IMR-90 (cell line): ENCODE data around the gene MAGI1. TPM values are rescaled to one million over a fixed set of nuclear protein-coding genes. Genes with fewer than 3 reads are reported as not detected.

Experiments used
- ATAC-seq: fragments of 200-7000 bp; cut with Tn5 transposase; 2 replicates; pipeline ENCODE4 v1.9.1; 2020; ENCODE audit warnings: low read depth, mild to moderate bottlenecking, moderate library complexity
- BruUV-seq: library from RNA; stranded (reverse); fragments of 400-500 nt; replicated peaks from 2 replicates; lab custom pipeline; 2021; lab: Mats Ljungman, UMichigan
- CTCF ChIA-PET: fragments of 300-600 bp; formaldehyde crosslinking; extraction: SDS; loops from one replicate; lab custom pipeline; 2021; ENCODE audit warnings: antibody characterized with exemption; lab: Yijun Ruan, JAX
- POLR2A ChIA-PET: fragments of 300-600 bp; sonication (Branson Sonifier 250); formaldehyde crosslinking; loops from one replicate; lab custom pipeline; 2022; ENCODE audit warnings: antibody characterized with exemption; ENCODE audit not compliant: unreplicated experiment; lab: Charles Lee
- DNase-seq: peaks from one replicate; pipeline ENCODE4 v3.0.0; 2013
- H2AFZ ChIP-seq: replicated peaks from 2 replicates; pipeline ENCODE3; 2013; ENCODE audit warnings: low read length, mild to moderate bottlenecking; ENCODE audit not compliant: poor library complexity
- H2AK5ac ChIP-seq: 2 replicates; pipeline ENCODE4 v1.6.1; 2013; ENCODE audit warnings: low read depth, low read length, inconsistent platforms
- H2AK9ac ChIP-seq: replicated peaks from 2 replicates; pipeline ENCODE3; 2013; ENCODE audit warnings: mild to moderate bottlenecking, low read depth, low read length, moderate library complexity; ENCODE audit not compliant: poor library complexity
- H2BK120ac ChIP-seq: 2 replicates; pipeline ENCODE4 v1.6.1; 2013; ENCODE audit warnings: low read depth, low read length, inconsistent platforms
- H2BK15ac ChIP-seq: 3 replicates; pipeline ENCODE4 v1.6.1; 2013; ENCODE audit warnings: low read depth, low read length, inconsistent platforms
- H2BK20ac ChIP-seq: 2 replicates; pipeline ENCODE4 v1.6.1; 2013; ENCODE audit warnings: low read depth, mild to moderate bottlenecking, inconsistent platforms, low read length, moderate library complexity
- H2BK5ac ChIP-seq: 2 replicates; pipeline ENCODE4 v1.6.1; 2013; ENCODE audit warnings: mild to moderate bottlenecking, low read depth, low read length, inconsistent platforms; ENCODE audit not compliant: poor library complexity, severe bottlenecking
- H3K14ac ChIP-seq: replicated peaks from 2 replicates; pipeline ENCODE4 v1.6.1; 2013; ENCODE audit warnings: low read depth, low read length, inconsistent platforms
- H3K18ac ChIP-seq: 2 replicates; pipeline ENCODE4 v1.6.1; 2013; ENCODE audit warnings: low read depth, low read length, control low read depth
- H3K23ac ChIP-seq: 2 replicates; pipeline ENCODE4 v1.6.1; 2013; ENCODE audit warnings: low read depth, low read length, inconsistent platforms
- H3K27ac ChIP-seq: 2 replicates; pipeline ENCODE4 v1.5.1; 2013; ENCODE audit warnings: mild to moderate bottlenecking, control low read depth, low read length; ENCODE audit not compliant: insufficient read depth
- H3K27me3 ChIP-seq: 2 replicates; pipeline ENCODE4 v1.6.1; 2013; ENCODE audit warnings: low read length; ENCODE audit not compliant: control insufficient read depth, insufficient read depth
- H3K36me3 ChIP-seq: 2 replicates; pipeline ENCODE4 v1.6.1; 2013; ENCODE audit warnings: low read length, mixed read lengths; ENCODE audit not compliant: control insufficient read depth, insufficient read depth
- H3K4ac ChIP-seq: 2 replicates; pipeline ENCODE4 v1.6.1; 2013; ENCODE audit warnings: low read depth, low read length, inconsistent platforms
- H3K4me1 ChIP-seq: 2 replicates; pipeline ENCODE4 v1.6.1; 2013; ENCODE audit warnings: low read length, mixed read lengths; ENCODE audit not compliant: control insufficient read depth, insufficient read depth
- H3K4me2 ChIP-seq: 2 replicates; pipeline ENCODE4 v1.6.1; 2013; ENCODE audit warnings: low read depth, mild to moderate bottlenecking, control low read depth, low read length, moderate library complexity
- H3K4me3 ChIP-seq: 2 replicates; pipeline ENCODE4 v1.5.1; 2013; ENCODE audit warnings: low read depth, mild to moderate bottlenecking, control low read depth, low read length, moderate library complexity; ENCODE audit not compliant: insufficient read depth
- H3K56ac ChIP-seq: 2 replicates; pipeline ENCODE4 v1.6.1; 2013; ENCODE audit warnings: low read length, inconsistent platforms; ENCODE audit not compliant: insufficient read depth; ENCODE audit errors: extremely low read depth
- H3K79me1 ChIP-seq, 2 experiments: 2 replicates each; pipeline ENCODE4 v1.6.1; 2013; ENCODE audit warnings: low read length in 2 of 2, inconsistent platforms in 1 of 2, low read depth in 1 of 2
- H3K9ac ChIP-seq: 2 replicates; pipeline ENCODE4 v1.6.1; 2013; ENCODE audit warnings: low read depth, low read length, control low read depth
- H3K9me1 ChIP-seq: 2 replicates; pipeline ENCODE4 v1.6.1; 2013; ENCODE audit warnings: low read length, inconsistent platforms; ENCODE audit not compliant: insufficient read depth
- H3K9me3 ChIP-seq: 2 replicates; pipeline ENCODE4 v1.6.1; 2013; ENCODE audit warnings: low read length; ENCODE audit not compliant: control insufficient read depth, insufficient read depth
- H4K20me1 ChIP-seq: 2 replicates; pipeline ENCODE4 v1.6.1; 2013; ENCODE audit warnings: low read length, inconsistent platforms; ENCODE audit not compliant: insufficient read depth
- H4K5ac ChIP-seq: 2 replicates; pipeline ENCODE4 v1.6.1; 2013; ENCODE audit warnings: mild to moderate bottlenecking, low read depth, low read length, control low read depth
- H4K8ac ChIP-seq, 2 experiments: 2 replicates each; pipeline ENCODE4 v1.6.1; 2013; ENCODE audit warnings: low read depth in 2 of 2, low read length in 2 of 2, control low read depth in 1 of 2, inconsistent platforms in 1 of 2
- H4K91ac ChIP-seq: 2 replicates; pipeline ENCODE4 v1.6.1; 2013; ENCODE audit warnings: low read depth, low read length, inconsistent platforms; ENCODE audit not compliant: insufficient read depth
- FOS ChIP-seq: fragments of 150-350 bp; IDR thresholded peaks from 2 replicates; pipeline ENCODE4 v1.6.1; 2016; ENCODE audit warnings: low read depth, low read length
- MAFK ChIP-seq: IDR thresholded peaks from 2 replicates; pipeline ENCODE4 v1.6.1; 2012; ENCODE audit warnings: low read depth, low read length, improper control_type of control experiment
- RFX5 ChIP-seq: IDR thresholded peaks from 2 replicates; pipeline ENCODE4 v1.8.0; 2012; ENCODE audit warnings: low read depth, mild to moderate bottlenecking, low read length, moderate library complexity
- SMC3 ChIP-seq: fragments of 150-350 bp; IDR thresholded peaks from 2 replicates; pipeline ENCODE4 v1.6.1; 2016; ENCODE audit warnings: low read depth, mild to moderate bottlenecking, antibody characterized with exemption, low read length, moderate library complexity
- WGBS, 2 experiments: methylation state at CpG; one replicate each; pipeline versions ENCODE4 v1.1.5 to v1.1.7; 2013; ENCODE audit warnings: missing lambda C conversion rate in 2 of 2; ENCODE audit not compliant: insufficient read length in 1 of 2; ENCODE audit errors: extremely low coverage in 2 of 2; 5-methylcytosine and 5-hydroxymethylcytosine counted together
- dilution Hi-C: fragments of 300-500 bp; cut with HindIII; formaldehyde crosslinking; loops from one replicate; pipeline ENCODE4 v1.14.3; 2018; ENCODE audit warnings: low sequenced_read_pairs; ENCODE audit not compliant: unreplicated experiment
- in situ Hi-C: fragments of 300-500 bp; cut with MboI; formaldehyde crosslinking; loops from 3 replicates; pipeline ENCODE4 v1.14.3; 2019; ENCODE audit warnings: low sequenced_read_pairs, inconsistent platforms, mixed read lengths
- intact Hi-C: fragments of 100-400 bp; cut with micrococcal nuclease; formaldehyde crosslinking; loops from 2 replicates; pipeline ENCODE4 v1.10.0; 2022
- polyA plus RNA-seq, 3 experiments: library from polyadenylated mRNA; depleted of rRNA; stranded (reverse); fragments of >200 nt; gene quantifications; 2 replicates each; pipeline ENCODE4 v1.2.3, GENCODE V29; 2012; ENCODE audit warnings: low replicate concordance in 1 of 3
- total RNA-seq: library from RNA; depleted of rRNA; stranded (reverse); fragments of >200 nt; gene quantifications from 2 replicates; pipeline ENCODE4 v1.2.3, GENCODE V29; 2012

Gene MAGI1
- total and polyA plus RNA-seq, 2 of the 4 experiments (the other 2 are of a cell fraction), result 14.5 to 24.2 TPM

GRCh38 chr3:65762235-65762580, 276.5 kb downstream of the MAGI1 start:
- intact Hi-C loops (no loop called here), in situ Hi-C loops (no loop called here)

More at GRCh38 chr3:65762235-65762580, 276.5 kb downstream of the MAGI1 start:
- Histone ChIP-seq H2AK5ac (no peak overlapping the region), H3K79me1 (peaks cover 5 to 38% of the 10 kb centered on the region in 2 experiments; a peak in 3 of 4 replicates), H4K5ac (no peak overlapping the region), H3K4me1 (peaks cover 4% of the 10 kb centered on the region), H3K27me3 (no peaks in the 10 kb centered on the region), H3K9ac (no peak overlapping the region), H3K9me3 (no peaks in the 10 kb centered on the region), H3K18ac (no peak overlapping the region), H2BK20ac (no peak overlapping the region), H2BK120ac (no peak overlapping the region), H3K4me2 (no peak overlapping the region), H2BK5ac (no peak overlapping the region), H2AFZ (no peak overlapping the region), H3K14ac (no peak overlapping the region), H4K91ac (no peak overlapping the region), H4K20me1 (no peaks in the 10 kb centered on the region; the same call in 1 of the 2 replicates), H2BK15ac (no peak overlapping the region), H3K4ac (no peak overlapping the region), H3K56ac (no peak overlapping the region), H2AK9ac (no peak overlapping the region), H4K8ac (no peak overlapping the region), H3K4me3 (no peak overlapping the region), H3K23ac (no peak overlapping the region), H3K36me3 (no peaks in the 10 kb centered on the region), H3K27ac (no peak overlapping the region), H3K9me1 (no peaks in the 10 kb centered on the region)
- ChIA-PET POLR2A (no interaction called here), CTCF (interaction anchor here (1.2 kb wide), 1 partner anchor 11 kb away, joined by 3 read pairs; no protein-coding TSS in a partner anchor)
- no TSS peak for BruUV-seq
- dilution Hi-C loops, result no loop called here
- TF ChIP-seq RFX5 (no peak), FOS (no peak), SMC3 (no peak), MAFK (no peak)
- no peak for DNase-seq
- no peak for ATAC-seq
- WGBS, 2 experiments, result no CpG with 5 or more reads among the region's 4 CpGs
